IMR-90 (cell line): ENCODE results near the gene ARF1. TPM values are rescaled to one million over a fixed set of nuclear protein-coding genes. Genes with fewer than 3 reads are reported as not detected.

ENCODE experiments used
- ATAC-seq: fragments of 200-7000 bp; cut with Tn5 transposase; 2 replicates; pipeline ENCODE4 v1.9.1; 2020; ENCODE audit warnings: low read depth, mild to moderate bottlenecking, moderate library complexity
- BruUV-seq: library from RNA; stranded (reverse); fragments of 400-500 nt; replicated peaks from 2 replicates; lab custom pipeline; 2021; lab: Mats Ljungman, UMichigan
- CTCF ChIA-PET: fragments of 300-600 bp; formaldehyde crosslinking; extraction: SDS; loops from one replicate; lab custom pipeline; 2021; ENCODE audit warnings: antibody characterized with exemption; lab: Yijun Ruan, JAX
- POLR2A ChIA-PET: fragments of 300-600 bp; sonication (Branson Sonifier 250); formaldehyde crosslinking; loops from one replicate; lab custom pipeline; 2022; ENCODE audit warnings: antibody characterized with exemption; ENCODE audit not compliant: unreplicated experiment; lab: Charles Lee
- DNase-seq: peaks from one replicate; pipeline ENCODE4 v3.0.0; 2013
- H2AFZ ChIP-seq: replicated peaks from 2 replicates; pipeline ENCODE3; 2013; ENCODE audit warnings: low read length, mild to moderate bottlenecking; ENCODE audit not compliant: poor library complexity
- H2AK5ac ChIP-seq: 2 replicates; pipeline ENCODE4 v1.6.1; 2013; ENCODE audit warnings: low read depth, low read length, inconsistent platforms
- H2AK9ac ChIP-seq: replicated peaks from 2 replicates; pipeline ENCODE3; 2013; ENCODE audit warnings: mild to moderate bottlenecking, low read depth, low read length, moderate library complexity; ENCODE audit not compliant: poor library complexity
- H2BK120ac ChIP-seq: 2 replicates; pipeline ENCODE4 v1.6.1; 2013; ENCODE audit warnings: low read depth, low read length, inconsistent platforms
- H2BK15ac ChIP-seq: 3 replicates; pipeline ENCODE4 v1.6.1; 2013; ENCODE audit warnings: low read depth, low read length, inconsistent platforms
- H2BK20ac ChIP-seq: 2 replicates; pipeline ENCODE4 v1.6.1; 2013; ENCODE audit warnings: low read depth, mild to moderate bottlenecking, inconsistent platforms, low read length, moderate library complexity
- H2BK5ac ChIP-seq: 2 replicates; pipeline ENCODE4 v1.6.1; 2013; ENCODE audit warnings: mild to moderate bottlenecking, low read depth, low read length, inconsistent platforms; ENCODE audit not compliant: poor library complexity, severe bottlenecking
- H3K14ac ChIP-seq: replicated peaks from 2 replicates; pipeline ENCODE4 v1.6.1; 2013; ENCODE audit warnings: low read depth, low read length, inconsistent platforms
- H3K18ac ChIP-seq: 2 replicates; pipeline ENCODE4 v1.6.1; 2013; ENCODE audit warnings: low read depth, low read length, control low read depth
- H3K23ac ChIP-seq: 2 replicates; pipeline ENCODE4 v1.6.1; 2013; ENCODE audit warnings: low read depth, low read length, inconsistent platforms
- H3K27ac ChIP-seq: 2 replicates; pipeline ENCODE4 v1.5.1; 2013; ENCODE audit warnings: mild to moderate bottlenecking, control low read depth, low read length; ENCODE audit not compliant: insufficient read depth
- H3K27me3 ChIP-seq: 2 replicates; pipeline ENCODE4 v1.6.1; 2013; ENCODE audit warnings: low read length; ENCODE audit not compliant: control insufficient read depth, insufficient read depth
- H3K36me3 ChIP-seq: 2 replicates; pipeline ENCODE4 v1.6.1; 2013; ENCODE audit warnings: low read length, mixed read lengths; ENCODE audit not compliant: control insufficient read depth, insufficient read depth
- H3K4ac ChIP-seq: 2 replicates; pipeline ENCODE4 v1.6.1; 2013; ENCODE audit warnings: low read depth, low read length, inconsistent platforms
- H3K4me1 ChIP-seq: 2 replicates; pipeline ENCODE4 v1.6.1; 2013; ENCODE audit warnings: low read length, mixed read lengths; ENCODE audit not compliant: control insufficient read depth, insufficient read depth
- H3K4me2 ChIP-seq: 2 replicates; pipeline ENCODE4 v1.6.1; 2013; ENCODE audit warnings: low read depth, mild to moderate bottlenecking, control low read depth, low read length, moderate library complexity
- H3K4me3 ChIP-seq: 2 replicates; pipeline ENCODE4 v1.5.1; 2013; ENCODE audit warnings: low read depth, mild to moderate bottlenecking, control low read depth, low read length, moderate library complexity; ENCODE audit not compliant: insufficient read depth
- H3K56ac ChIP-seq: 2 replicates; pipeline ENCODE4 v1.6.1; 2013; ENCODE audit warnings: low read length, inconsistent platforms; ENCODE audit not compliant: insufficient read depth; ENCODE audit errors: extremely low read depth
- H3K79me1 ChIP-seq, 2 experiments: 2 replicates each; pipeline ENCODE4 v1.6.1; 2013; ENCODE audit warnings: low read length in 2 of 2, inconsistent platforms in 1 of 2, low read depth in 1 of 2
- H3K9ac ChIP-seq: 2 replicates; pipeline ENCODE4 v1.6.1; 2013; ENCODE audit warnings: low read depth, low read length, control low read depth
- H3K9me1 ChIP-seq: 2 replicates; pipeline ENCODE4 v1.6.1; 2013; ENCODE audit warnings: low read length, inconsistent platforms; ENCODE audit not compliant: insufficient read depth
- H3K9me3 ChIP-seq: 2 replicates; pipeline ENCODE4 v1.6.1; 2013; ENCODE audit warnings: low read length; ENCODE audit not compliant: control insufficient read depth, insufficient read depth
- H4K20me1 ChIP-seq: 2 replicates; pipeline ENCODE4 v1.6.1; 2013; ENCODE audit warnings: low read length, inconsistent platforms; ENCODE audit not compliant: insufficient read depth
- H4K5ac ChIP-seq: 2 replicates; pipeline ENCODE4 v1.6.1; 2013; ENCODE audit warnings: mild to moderate bottlenecking, low read depth, low read length, control low read depth
- H4K8ac ChIP-seq, 2 experiments: 2 replicates each; pipeline ENCODE4 v1.6.1; 2013; ENCODE audit warnings: low read depth in 2 of 2, low read length in 2 of 2, control low read depth in 1 of 2, inconsistent platforms in 1 of 2
- H4K91ac ChIP-seq: 2 replicates; pipeline ENCODE4 v1.6.1; 2013; ENCODE audit warnings: low read depth, low read length, inconsistent platforms; ENCODE audit not compliant: insufficient read depth
- BHLHE40 ChIP-seq: fragments of 150-350 bp; IDR thresholded peaks from 2 replicates; pipeline ENCODE4 v1.6.1; 2016; ENCODE audit warnings: mild to moderate bottlenecking, low read depth, low read length
- MAFK ChIP-seq: IDR thresholded peaks from 2 replicates; pipeline ENCODE4 v1.6.1; 2012; ENCODE audit warnings: low read depth, low read length, improper control_type of control experiment
- MAZ ChIP-seq: IDR thresholded peaks from 2 replicates; pipeline ENCODE4 v1.6.1; 2012; ENCODE audit warnings: low read depth, mild to moderate bottlenecking, low read length, improper control_type of control experiment, moderate library complexity, borderline replicate concordance
- RAD21 ChIP-seq: IDR thresholded peaks from 2 replicates; pipeline ENCODE4 v1.6.1; 2012; ENCODE audit warnings: low read length, improper control_type of control experiment
- SMC3 ChIP-seq: fragments of 150-350 bp; IDR thresholded peaks from 2 replicates; pipeline ENCODE4 v1.6.1; 2016; ENCODE audit warnings: low read depth, mild to moderate bottlenecking, antibody characterized with exemption, low read length, moderate library complexity
- WGBS, 2 experiments: methylation state at CpG; one replicate each; pipeline versions ENCODE4 v1.1.5 to v1.1.7; 2013; ENCODE audit warnings: missing lambda C conversion rate in 2 of 2; ENCODE audit not compliant: insufficient read length in 1 of 2; ENCODE audit errors: extremely low coverage in 2 of 2; 5-methylcytosine and 5-hydroxymethylcytosine counted together
- dilution Hi-C: fragments of 300-500 bp; cut with HindIII; formaldehyde crosslinking; loops from one replicate; pipeline ENCODE4 v1.14.3; 2018; ENCODE audit warnings: low sequenced_read_pairs; ENCODE audit not compliant: unreplicated experiment
- in situ Hi-C: fragments of 300-500 bp; cut with MboI; formaldehyde crosslinking; loops from 3 replicates; pipeline ENCODE4 v1.14.3; 2019; ENCODE audit warnings: low sequenced_read_pairs, inconsistent platforms, mixed read lengths
- intact Hi-C: fragments of 100-400 bp; cut with micrococcal nuclease; formaldehyde crosslinking; loops from 2 replicates; pipeline ENCODE4 v1.10.0; 2022
- polyA plus RNA-seq, 3 experiments: library from polyadenylated mRNA; depleted of rRNA; stranded (reverse); fragments of >200 nt; gene quantifications; 2 replicates each; pipeline ENCODE4 v1.2.3, GENCODE V29; 2012; ENCODE audit warnings: low replicate concordance in 1 of 3
- total RNA-seq: library from RNA; depleted of rRNA; stranded (reverse); fragments of >200 nt; gene quantifications from 2 replicates; pipeline ENCODE4 v1.2.3, GENCODE V29; 2012
- TF ChIP-seq, protein P1 (sequence below): fragments of 150-350 bp; IDR thresholded peaks from 2 replicates; pipeline ENCODE4 v1.6.1; 2017; ENCODE audit warnings: mild to moderate bottlenecking, antibody characterized with exemption, low read length, low read depth
- TF ChIP-seq, protein P2 (sequence below): fragments of 150-350 bp; IDR thresholded peaks from 2 replicates; pipeline ENCODE4 v1.6.1; 2016; ENCODE audit warnings: low read depth, mild to moderate bottlenecking, low read length, moderate library complexity, borderline replicate concordance

The ARF1 gene
- total and polyA plus RNA-seq, 2 of the 4 experiments (the other 2 are of a cell fraction): 330 to 1,100 TPM

DNA sequence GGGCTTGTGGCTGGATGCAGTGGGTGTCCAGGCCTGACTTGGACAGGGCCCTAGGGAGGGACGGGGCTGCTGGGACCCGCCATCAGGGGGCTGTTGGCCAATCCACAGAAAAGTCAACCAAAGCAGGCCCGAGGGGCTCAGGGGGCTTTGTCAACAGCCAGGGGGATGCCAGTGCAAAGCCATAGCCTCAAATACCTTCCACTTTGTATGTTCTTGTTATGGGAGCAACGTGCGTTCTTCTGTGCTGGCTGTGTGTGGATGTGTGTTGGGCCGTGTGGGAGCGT lies 35.4 kb upstream of the ARF1 start:
- Histone ChIP-seq H3K9me3 (peaks cover 5% of the 10 kb centered on the region; the same call in 1 of the 2 replicates), H2BK15ac (no peak overlapping the region), H2BK120ac (no peak overlapping the region), H2BK20ac (no peak overlapping the region), H2AK5ac (no peak overlapping the region), H3K36me3 (no peaks in the 10 kb centered on the region), H3K18ac (no peak overlapping the region), H2BK5ac (no peak overlapping the region), H4K5ac (no peak overlapping the region), H3K9me1 (no peaks in the 10 kb centered on the region), H3K9ac (no peak overlapping the region), H3K27ac (no peak overlapping the region), H3K4me1 (no peaks in the 10 kb centered on the region), H3K4me3 (no peak overlapping the region), H3K14ac (no peak overlapping the region), H3K56ac (no peak overlapping the region), H4K91ac (no peak overlapping the region), H4K20me1 (no peaks in the 10 kb centered on the region; the same call in none of the 2 replicates), H3K4ac (no peak overlapping the region), H2AK9ac (peak overlapping the region; percentile 37), H2AFZ (no peak overlapping the region), H4K8ac (no peak overlapping the region), H3K4me2 (no peak overlapping the region), H3K27me3 (peaks cover 22% of the 10 kb centered on the region), H3K23ac (no peak overlapping the region), H3K79me1 (no peaks in the 10 kb centered on the region)
- ATAC-seq (no peak), DNase-seq (no peak)
- TF ChIP-seq, protein P1, sequence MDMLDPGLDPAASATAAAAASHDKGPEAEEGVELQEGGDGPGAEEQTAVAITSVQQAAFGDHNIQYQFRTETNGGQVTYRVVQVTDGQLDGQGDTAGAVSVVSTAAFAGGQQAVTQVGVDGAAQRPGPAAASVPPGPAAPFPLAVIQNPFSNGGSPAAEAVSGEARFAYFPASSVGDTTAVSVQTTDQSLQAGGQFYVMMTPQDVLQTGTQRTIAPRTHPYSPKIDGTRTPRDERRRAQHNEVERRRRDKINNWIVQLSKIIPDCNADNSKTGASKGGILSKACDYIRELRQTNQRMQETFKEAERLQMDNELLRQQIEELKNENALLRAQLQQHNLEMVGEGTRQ: no peak
- TF ChIP-seq RAD21: no peak
- TF ChIP-seq BHLHE40: no peak
- TF ChIP-seq MAZ: no peak
- TF ChIP-seq MAFK: no peak
- no peak for TF ChIP-seq SMC3
- TF ChIP-seq, protein P2, sequence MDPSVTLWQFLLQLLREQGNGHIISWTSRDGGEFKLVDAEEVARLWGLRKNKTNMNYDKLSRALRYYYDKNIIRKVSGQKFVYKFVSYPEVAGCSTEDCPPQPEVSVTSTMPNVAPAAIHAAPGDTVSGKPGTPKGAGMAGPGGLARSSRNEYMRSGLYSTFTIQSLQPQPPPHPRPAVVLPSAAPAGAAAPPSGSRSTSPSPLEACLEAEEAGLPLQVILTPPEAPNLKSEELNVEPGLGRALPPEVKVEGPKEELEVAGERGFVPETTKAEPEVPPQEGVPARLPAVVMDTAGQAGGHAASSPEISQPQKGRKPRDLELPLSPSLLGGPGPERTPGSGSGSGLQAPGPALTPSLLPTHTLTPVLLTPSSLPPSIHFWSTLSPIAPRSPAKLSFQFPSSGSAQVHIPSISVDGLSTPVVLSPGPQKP: no peak
- POLR2A ChIA-PET: no interaction called here
- no TSS peak for BruUV-seq
- intact Hi-C loops: no loop called here
- CTCF ChIA-PET: no interaction called here
- dilution Hi-C loops: no loop called here
- in situ Hi-C loops: no loop called here
- WGBS, 2 experiments: no CpG with 5 or more reads among the region's 7 CpGs
